ENCODE results near the gene ZNF81.
"Not testable (repeated sequence)": the region's sequence is repeated elsewhere in the genome, so short reads cannot be mapped to it uniquely, and the experiment has no call there.

GRCh38 chrX:47931970-47932369 is 95.3 kb downstream of the ZNF81 start:
- TF ChIP-seq EZH2 (IDR thresholded peaks at IDR 0.05; ENCODE audit: borderline replicate concordance, low read depth, low read length, severe bottlenecking); CTCF (IDR thresholded peaks at IDR 0.05; ENCODE audit: borderline replicate concordance, extremely low read depth, low read length, poor library complexity, severe bottlenecking): not testable (repeated sequence)

Measured in DND-41 (cell line).